ENCODE data around the gene CFAP54.

The CFAP54 gene

DNA sequence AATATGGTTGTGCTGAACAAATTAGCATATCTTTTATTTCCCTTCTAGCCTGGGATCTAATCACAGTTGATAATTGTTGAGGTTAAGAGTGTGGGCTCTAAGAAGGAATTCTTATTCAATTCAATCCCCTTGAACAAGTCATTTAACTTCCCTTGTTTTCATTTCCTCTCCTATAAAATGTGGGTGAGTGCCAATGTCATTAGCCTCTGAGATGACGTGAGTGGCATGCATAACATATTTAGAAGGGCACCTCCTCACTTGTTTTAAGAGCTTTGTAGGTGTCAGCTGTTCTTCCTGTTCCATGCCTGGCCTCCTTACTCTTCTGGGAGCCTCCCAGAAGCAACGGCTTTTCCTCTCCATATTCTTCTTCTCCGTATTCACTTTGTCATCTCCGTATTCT, 262.2 kb downstream of the CFAP54 start:
- no peak for DNase-seq (ENCODE audit: low spot score)

- DNase-seq (ENCODE audit: low spot score) = no peak
These were observed 262.8 kb downstream of the CFAP54 start for GRCh38 chr12:96752211-96752610.

DNA sequence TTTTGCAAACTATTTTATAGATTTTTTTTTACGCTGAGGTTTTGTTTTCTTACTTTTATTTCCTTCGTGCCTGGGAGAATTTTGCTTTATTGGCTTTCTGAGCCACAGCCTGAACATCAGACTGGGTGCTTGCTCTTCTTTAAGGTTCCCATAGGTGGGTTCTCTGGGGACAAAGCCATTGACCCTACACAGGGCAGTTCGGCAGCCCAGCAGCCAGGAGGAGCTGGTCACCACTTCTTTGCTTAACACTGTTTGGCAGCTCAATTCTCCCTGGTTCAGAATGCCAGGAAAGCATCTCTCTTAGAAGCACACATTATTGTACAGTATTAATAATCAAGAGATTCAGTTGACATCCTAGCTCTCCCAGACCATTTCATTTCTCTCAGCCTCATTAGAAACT, 276.9 kb downstream of the CFAP54 start:
- DNase-seq (ENCODE audit: low spot score) = no peak

GRCh38 chr12:96769400-96769799, 280.0 kb downstream of the CFAP54 start:
- no peak for DNase-seq (ENCODE audit: low spot score)

- DNase-seq (ENCODE audit: low spot score) = no peak
These were observed 281.1 kb downstream of the CFAP54 start for GRCh38 chr12:96770219-96771102.

DNA sequence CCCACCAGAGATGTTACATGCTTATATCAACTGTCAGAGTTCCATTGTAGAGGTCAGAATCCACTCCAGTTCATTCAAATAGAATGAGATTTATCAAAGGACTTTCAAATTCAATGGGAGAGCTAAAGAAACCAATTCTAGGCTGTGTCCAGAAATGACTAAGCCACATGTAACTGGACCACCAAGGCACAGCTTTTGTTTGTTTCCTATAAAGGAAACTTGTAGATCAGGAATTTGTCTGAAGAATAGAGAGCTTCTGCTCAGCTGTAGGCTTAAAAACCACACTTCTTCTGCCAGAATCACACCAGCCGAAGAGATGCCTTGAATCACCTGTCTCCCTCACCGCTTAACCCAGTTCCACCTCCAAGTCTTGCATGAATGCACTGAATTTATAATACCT, 283.7 kb downstream of the CFAP54 start:
- no peak for DNase-seq (ENCODE audit: low spot score)

GRCh38 chr12:96774496-96775256, 285.3 kb downstream of the CFAP54 start:
- no peak for DNase-seq (ENCODE audit: low spot score)

DNA sequence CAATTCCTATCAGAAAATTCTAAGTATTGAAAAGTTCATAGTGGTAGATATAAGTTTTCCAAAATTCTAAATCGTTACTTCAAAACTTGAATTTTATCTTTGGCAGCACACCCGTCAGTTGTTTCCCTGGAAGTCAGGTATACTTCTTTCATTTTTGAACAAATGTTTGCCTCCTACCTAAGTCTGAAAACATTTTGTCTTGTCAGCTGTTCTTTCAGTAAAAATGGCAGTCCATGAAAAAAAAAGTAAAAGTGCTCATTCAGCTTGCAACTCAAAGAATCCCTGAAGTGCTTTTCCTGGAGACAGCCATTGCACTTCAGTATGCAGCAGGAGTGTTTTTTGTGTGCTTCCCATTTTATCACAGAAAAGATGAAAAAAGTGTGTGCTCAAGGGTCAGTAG, 287.5 kb downstream of the CFAP54 start:
- DNase-seq (ENCODE audit: low spot score) = no peak

DNA sequence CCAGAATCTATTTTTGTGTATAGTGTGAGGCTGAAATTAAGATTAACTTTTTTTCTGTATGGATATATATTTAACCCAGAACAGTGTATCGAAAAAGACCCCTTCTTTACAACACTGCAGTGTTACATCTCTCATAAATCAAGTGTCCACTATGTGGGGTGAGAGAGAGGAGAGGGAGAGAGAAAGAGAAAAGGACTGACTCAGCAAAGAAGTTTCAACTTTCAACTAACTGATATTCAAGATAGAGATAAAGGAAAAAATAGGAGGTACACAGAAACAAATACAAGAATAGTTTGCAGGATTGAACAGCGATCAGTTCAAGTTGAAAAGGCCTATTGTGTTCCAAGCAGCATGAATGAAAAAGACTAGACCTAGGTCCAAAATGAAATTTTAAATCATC, 291.0 kb downstream of the CFAP54 start:
- no peak for DNase-seq (ENCODE audit: low spot score)

DNA sequence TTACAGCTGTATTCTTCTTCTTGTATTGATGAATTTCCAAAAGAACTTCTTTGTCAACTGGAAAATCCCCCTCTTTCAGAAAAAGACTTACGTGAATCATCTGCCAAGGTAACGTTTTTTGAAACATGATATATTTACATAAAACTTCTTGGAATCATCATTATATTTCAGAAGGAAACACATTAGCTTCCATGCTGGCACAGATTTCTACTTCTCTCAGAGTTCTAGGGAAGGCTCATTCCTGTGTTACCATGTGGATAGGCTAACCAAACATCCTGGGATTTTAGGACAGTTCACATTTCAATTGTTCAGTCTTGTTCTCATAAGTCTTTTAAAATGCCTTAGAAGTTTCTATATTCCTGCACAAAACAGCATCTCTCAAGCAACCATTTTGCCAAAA, 297.4 kb downstream of the CFAP54 start:
- no peak for DNase-seq (ENCODE audit: low spot score)

DNA sequence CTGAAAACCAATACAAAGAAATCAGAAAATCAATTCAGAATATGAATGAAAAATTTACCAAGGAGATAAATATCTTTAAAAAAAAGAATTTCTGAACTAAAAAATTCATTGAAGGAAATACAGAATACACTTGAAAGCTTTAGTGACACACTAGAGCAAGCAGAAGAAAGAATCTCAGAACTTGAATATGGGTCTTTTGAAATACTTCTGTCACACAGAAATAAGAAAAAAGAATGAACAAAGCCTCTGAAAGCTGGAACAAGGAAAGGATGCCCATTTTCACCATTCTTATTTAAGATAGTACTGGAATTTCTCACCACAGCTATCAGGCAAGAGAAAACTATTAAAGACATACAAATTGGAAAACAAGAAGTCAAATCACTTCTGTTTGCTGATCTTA, 314.6 kb downstream of the CFAP54 start:
- no peak for DNase-seq (ENCODE audit: low spot score)

DNA sequence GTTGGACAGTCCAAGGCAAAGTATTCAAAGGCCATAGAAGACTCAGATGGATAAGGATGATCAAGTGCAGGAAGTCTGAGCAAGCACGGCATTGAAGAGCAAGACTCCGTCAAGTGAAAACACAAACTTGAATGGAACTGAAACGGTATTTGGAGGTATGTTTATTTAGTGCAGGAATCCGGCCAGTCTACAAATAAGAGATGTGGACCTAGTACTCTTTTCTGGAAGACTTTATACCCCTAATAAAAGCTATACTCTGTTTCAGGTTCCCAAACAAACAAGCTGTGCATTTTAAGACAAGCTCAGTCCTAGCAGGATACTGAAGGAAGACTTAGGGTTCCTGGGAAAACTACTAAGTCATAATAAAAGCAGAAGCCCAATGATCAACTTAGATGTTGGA, 316.9 kb downstream of the CFAP54 start:
- DNase-seq (ENCODE audit: low spot score) = no peak

GRCh38 chr12:96807741-96808140, 318.4 kb downstream of the CFAP54 start:
- DNase-seq (ENCODE audit: low spot score) = no peak

DNA sequence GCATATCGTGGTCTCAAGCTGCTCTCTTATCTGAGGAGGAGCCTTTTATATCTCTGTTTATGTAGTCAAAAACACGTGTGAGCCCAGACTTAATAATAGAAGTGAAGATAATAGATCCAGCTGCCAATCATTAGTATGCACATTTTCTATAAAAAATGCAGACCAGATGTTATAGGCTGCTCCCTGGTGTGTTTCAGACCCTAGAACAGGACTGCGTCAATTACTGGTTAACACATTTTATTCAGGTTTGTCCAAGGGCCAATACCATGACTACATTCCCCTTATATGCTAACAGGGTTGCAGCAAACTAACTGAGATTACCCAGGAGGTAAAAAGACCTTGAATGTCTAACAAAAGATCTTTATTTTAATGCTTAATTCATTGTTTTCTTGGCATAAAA, 319.2 kb downstream of the CFAP54 start:
- DNase-seq (ENCODE audit: low spot score) = no peak

- no peak for DNase-seq (ENCODE audit: low spot score)
These were observed 320.1 kb downstream of the CFAP54 start for GRCh38 chr12:96809522-96809921.

DNA sequence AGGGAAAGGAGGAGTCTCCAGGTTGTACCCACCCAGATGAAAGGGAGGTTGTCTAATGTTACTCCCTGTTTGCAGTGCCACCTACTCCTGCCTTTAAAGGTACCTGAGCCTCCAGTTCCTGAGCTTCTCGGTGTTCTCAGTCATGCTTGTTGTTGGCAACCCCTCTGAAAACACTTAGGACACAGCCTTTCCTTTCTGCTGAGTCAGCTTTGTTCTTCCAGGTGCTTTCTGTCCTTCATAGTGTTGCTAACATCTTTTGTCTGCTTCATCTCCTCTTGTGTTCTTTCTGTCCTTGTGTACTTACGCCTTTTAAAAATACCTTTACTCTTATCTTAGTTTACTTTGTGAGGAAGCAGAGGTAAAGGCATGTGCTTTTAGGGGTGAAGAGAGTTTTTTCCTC, 320.7 kb downstream of the CFAP54 start:
- no peak for DNase-seq (ENCODE audit: low spot score)

DNA sequence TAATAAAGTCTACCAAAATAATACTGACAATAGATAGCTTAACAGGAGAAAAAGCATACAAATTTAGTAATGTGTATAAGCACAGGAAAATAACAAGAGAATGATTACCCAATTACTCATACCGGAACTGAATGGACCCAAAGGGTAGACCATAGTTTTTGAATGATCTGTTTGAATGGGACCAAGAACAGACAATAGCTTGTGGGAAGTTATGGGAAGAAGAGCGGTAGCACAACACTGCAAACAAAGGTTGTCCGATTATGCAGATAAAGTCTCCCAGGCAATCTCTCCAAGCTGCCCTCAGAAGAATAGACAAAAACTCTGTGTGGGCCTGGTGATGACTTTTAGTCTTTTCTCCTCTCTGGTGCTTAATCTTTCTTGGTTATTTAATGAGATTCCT, 321.1 kb downstream of the CFAP54 start:
- DNase-seq (ENCODE audit: low spot score) = no peak

DNA sequence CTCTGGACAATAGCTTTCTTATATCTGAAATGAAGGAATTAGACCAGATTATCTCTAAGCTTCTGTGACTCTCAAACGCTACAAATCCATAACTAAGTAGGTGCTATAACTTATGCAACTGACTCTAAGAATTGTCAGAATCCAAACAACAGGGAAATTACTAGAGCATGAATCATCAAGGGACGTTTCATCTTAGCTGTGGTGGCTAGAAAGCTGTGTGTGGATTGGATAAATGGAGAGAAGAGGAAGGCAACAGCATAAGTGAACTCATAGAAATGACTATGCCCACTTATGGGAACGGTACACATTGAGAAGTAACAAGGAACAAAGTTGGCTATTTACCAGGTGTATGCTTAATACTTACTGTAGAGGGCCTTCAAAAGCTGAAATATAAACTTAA, 321.7 kb downstream of the CFAP54 start:
- DNase-seq (ENCODE audit: low spot score) = no peak

GRCh38 chr12:96812153-96812552, 322.8 kb downstream of the CFAP54 start:
- DNase-seq (ENCODE audit: low spot score) = no peak

- no peak for DNase-seq (ENCODE audit: low spot score)
These were observed 324.8 kb downstream of the CFAP54 start for GRCh38 chr12:96814200-96814599.

- DNase-seq (ENCODE audit: low spot score) = no peak
These were observed 332.2 kb downstream of the CFAP54 start for GRCh38 chr12:96821592-96821991.

- no peak for DNase-seq (ENCODE audit: low spot score)
These were observed 333.3 kb downstream of the CFAP54 start for GRCh38 chr12:96822641-96823040.

DNA sequence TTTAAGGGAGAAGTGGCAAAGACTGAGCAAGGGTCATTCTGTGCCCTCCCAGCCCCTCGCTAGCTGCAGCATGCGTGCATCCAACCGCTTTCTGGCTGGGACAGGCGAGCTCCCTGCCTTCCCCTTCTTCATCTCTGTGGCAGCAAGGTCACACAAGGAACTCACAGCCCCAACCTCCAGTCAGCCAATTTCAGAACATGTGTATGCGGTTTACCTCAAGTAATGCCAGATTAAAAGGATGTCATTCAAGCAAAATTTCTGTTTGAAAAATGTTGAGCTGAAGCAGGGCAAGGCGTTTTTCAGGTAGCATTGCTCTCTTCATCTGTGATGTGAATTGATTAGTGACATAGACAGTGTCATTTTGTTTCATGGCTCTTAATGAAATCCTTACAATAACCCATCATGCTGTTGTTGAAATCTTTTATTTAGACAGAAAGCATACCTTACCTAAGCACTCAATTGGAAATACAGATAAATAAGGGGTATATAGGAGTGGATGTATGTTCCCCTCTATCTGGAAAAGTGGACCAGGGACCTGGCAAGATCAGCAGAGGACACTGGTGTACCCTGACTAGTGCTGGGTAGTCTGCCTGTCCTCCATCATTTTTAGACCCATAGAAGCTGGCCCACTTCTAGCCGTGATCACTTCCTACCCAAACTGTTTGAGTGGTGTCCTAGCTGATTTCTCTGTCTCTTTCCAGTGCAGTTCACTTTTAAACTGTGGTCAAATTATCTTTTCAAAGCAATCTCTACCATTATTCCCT, 334.9 kb downstream of the CFAP54 start:
- no peak for DNase-seq (ENCODE audit: low spot score)

All from pons (tissue), 1 donor.